ENCODE data around the gene PHAF1. TPM values are rescaled to one million over a fixed set of nuclear protein-coding genes. Genes with fewer than 3 reads are reported as not detected.

Gene PHAF1
- total and polyA plus RNA-seq, 2 of the 13 experiments (the other 11 are each of a cell fraction or from before 2014, with no cell fraction given) = 48.3 to 174 TPM

GRCh38 chr16:67183627-67184452, 74.1 kb downstream of the PHAF1 start, which contains the start of gene MATCAP1 (continued):
- TF ChIP-seq, protein P1, sequence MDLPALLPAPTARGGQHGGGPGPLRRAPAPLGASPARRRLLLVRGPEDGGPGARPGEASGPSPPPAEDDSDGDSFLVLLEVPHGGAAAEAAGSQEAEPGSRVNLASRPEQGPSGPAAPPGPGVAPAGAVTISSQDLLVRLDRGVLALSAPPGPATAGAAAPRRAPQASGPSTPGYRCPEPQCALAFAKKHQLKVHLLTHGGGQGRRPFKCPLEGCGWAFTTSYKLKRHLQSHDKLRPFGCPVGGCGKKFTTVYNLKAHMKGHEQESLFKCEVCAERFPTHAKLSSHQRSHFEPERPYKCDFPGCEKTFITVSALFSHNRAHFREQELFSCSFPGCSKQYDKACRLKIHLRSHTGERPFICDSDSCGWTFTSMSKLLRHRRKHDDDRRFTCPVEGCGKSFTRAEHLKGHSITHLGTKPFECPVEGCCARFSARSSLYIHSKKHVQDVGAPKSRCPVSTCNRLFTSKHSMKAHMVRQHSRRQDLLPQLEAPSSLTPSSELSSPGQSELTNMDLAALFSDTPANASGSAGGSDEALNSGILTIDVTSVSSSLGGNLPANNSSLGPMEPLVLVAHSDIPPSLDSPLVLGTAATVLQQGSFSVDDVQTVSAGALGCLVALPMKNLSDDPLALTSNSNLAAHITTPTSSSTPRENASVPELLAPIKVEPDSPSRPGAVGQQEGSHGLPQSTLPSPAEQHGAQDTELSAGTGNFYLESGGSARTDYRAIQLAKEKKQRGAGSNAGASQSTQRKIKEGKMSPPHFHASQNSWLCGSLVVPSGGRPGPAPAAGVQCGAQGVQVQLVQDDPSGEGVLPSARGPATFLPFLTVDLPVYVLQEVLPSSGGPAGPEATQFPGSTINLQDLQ (CRISPR knock-in tag; IDR thresholded peaks at IDR 0.05) = no peak
- TF ChIP-seq HMGXB4 (CRISPR knock-in tag; IDR thresholded peaks at IDR 0.05; ENCODE audit: borderline replicate concordance in 1 of 2, low read depth in 1 of 2) = peak; percentile 88 to 94
- no peak; the same call in 1 of the 2 replicates for TF ChIP-seq HIVEP1 (CRISPR knock-in tag; IDR thresholded peaks at IDR 0.05)
- TF ChIP-seq HDAC1 (CRISPR knock-in tag; IDR thresholded peaks at IDR 0.05) = peak; percentile 91
- TF ChIP-seq ZNF891 (CRISPR knock-in tag; IDR thresholded peaks at IDR 0.05) = no peak
- TF ChIP-seq ZSCAN29 (CRISPR knock-in tag; conservative IDR thresholded peaks at IDR 0.05) = no peak; the same call in 1 of the 2 replicates
- TF ChIP-seq SALL2 (CRISPR knock-in tag; IDR thresholded peaks at IDR 0.05) = no peak; the same call in 1 of the 2 replicates
- peak; percentile 89 for TF ChIP-seq GABPB1 (CRISPR knock-in tag; IDR thresholded peaks at IDR 0.05)
- TF ChIP-seq CERS6 (CRISPR knock-in tag; IDR thresholded peaks at IDR 0.05) = no peak
- TF ChIP-seq TFDP1 (CRISPR knock-in tag; IDR thresholded peaks at IDR 0.05; ENCODE audit: borderline replicate concordance) = peak; percentile 71
- TF ChIP-seq MTA3 (CRISPR knock-in tag; IDR thresholded peaks at IDR 0.05) = no peak
- peak; percentile 46; the same call in 1 of the 2 replicates for TF ChIP-seq CHD2 (IDR thresholded peaks at IDR 0.05; ENCODE audit: low read depth, low read length)
- TF ChIP-seq ZNF614 (CRISPR knock-in tag; IDR thresholded peaks at IDR 0.05; ENCODE audit: borderline replicate concordance) = peak; percentile 88
- TF ChIP-seq TEAD2 (CRISPR knock-in tag; IDR thresholded peaks at IDR 0.05) = no peak
- TF ChIP-seq SAFB2 (CRISPR knock-in tag; IDR thresholded peaks at IDR 0.05; ENCODE audit: borderline replicate concordance, low read depth) = peak; percentile 83; the same call in 1 of the 2 replicates
- no peak for TF ChIP-seq ZEB1 (IDR thresholded peaks at IDR 0.05; ENCODE audit: insufficient replicate concordance, low read depth)
- TF ChIP-seq FOXA1 (IDR thresholded peaks at IDR 0.05) = no peak
- TF ChIP-seq FOXA1 (CRISPR knock-in tag; IDR thresholded peaks at IDR 0.05) = 0 out of 2 replicates have a peak, but pooled peaks have one; percentile 7
- no peak for TF ChIP-seq DPF2 (CRISPR knock-in tag; IDR thresholded peaks at IDR 0.05; ENCODE audit: borderline replicate concordance, low read depth)
- TF ChIP-seq ZNF180 (CRISPR knock-in tag; IDR thresholded peaks at IDR 0.05; ENCODE audit: borderline replicate concordance, low read depth) = no peak
- no peak for TF ChIP-seq ZNF644 (CRISPR knock-in tag; IDR thresholded peaks at IDR 0.05; ENCODE audit: low read depth)
- no peak for TF ChIP-seq TEF (CRISPR knock-in tag; IDR thresholded peaks at IDR 0.05)
- peak; percentile 39 for TF ChIP-seq ERF (CRISPR knock-in tag; IDR thresholded peaks at IDR 0.05)

Measured in HepG2 (cell line).